ENCODE data around the gene DDIT4. TPM values are rescaled to one million over a fixed set of nuclear protein-coding genes. Genes with fewer than 3 reads are reported as not detected.
"Not testable (repeated sequence)": the region's sequence is repeated elsewhere in the genome, so short reads cannot be mapped to it uniquely, and the experiment has no call there.

Gene DDIT4
- total RNA-seq, 1 experiment from 2014 or later: 872 TPM

DNA sequence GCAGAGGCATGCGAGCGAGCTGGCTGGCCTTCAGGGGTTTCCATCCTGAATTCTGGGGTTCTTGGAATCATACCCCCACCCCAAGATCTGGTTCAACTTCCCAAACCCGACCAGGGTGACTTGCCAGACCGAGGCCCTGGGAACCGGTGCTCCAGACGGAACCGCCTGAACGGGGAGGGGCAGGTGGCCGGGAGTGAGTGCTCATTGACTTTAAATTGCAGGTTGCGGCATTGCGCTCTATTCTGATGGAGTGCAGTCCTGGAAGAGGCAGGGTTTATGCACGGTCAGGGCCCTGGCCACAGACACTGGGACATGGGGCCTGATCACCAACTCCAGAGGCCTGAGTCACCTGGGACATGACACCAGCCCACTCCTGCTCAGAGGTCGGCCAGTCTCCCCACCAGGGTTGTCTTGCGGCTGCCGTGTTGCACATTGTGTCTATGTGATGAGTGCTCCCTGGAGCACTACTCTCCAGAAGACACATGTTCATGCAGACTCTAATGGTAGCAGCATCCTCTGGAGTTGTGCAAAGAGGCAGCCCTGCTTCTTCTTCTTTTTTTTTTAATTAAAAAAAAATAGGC is 5.8 kb upstream of the DDIT4 start:
- no peaks in the 10 kb centered on the region for H3K27me3 Mint-ChIP-seq (ENCODE audit: insufficient read depth, unreplicated experiment)
- TF ChIP-seq CTCF (IDR thresholded peaks at IDR 0.05; ENCODE audit: unreplicated experiment): no peak
- no peak overlapping the region for H3K4me3 Mint-ChIP-seq (ENCODE audit: unreplicated experiment)
- H3K27ac Mint-ChIP-seq (ENCODE audit: low read depth, unreplicated experiment): no peak overlapping the region
- H3K36me3 Mint-ChIP-seq (ENCODE audit: insufficient read depth, unreplicated experiment): no peaks in the 10 kb centered on the region
- BruUV-seq (replicated peaks): no TSS peak
- peaks cover 29% of the 10 kb centered on the region for H3K4me1 Mint-ChIP-seq (ENCODE audit: insufficient read depth, unreplicated experiment)
- intact Hi-C loops (cut with micrococcal nuclease): no loop called here
- no peak for DNase-seq (ENCODE audit: unreplicated experiment)
- POLR2A ChIA-PET: interaction anchor here (0.7 to 8.8 kb wide), 4 partner anchors 12 to 1109 kb away, joined by 3 to 143 read pairs (median 4); no protein-coding TSS in a partner anchor
- H3K9me3 Mint-ChIP-seq (ENCODE audit: unreplicated experiment): no peaks in the 10 kb centered on the region
- CTCF ChIA-PET: interaction anchor here (0.6 kb wide), 1 partner anchor 11 kb away, joined by 4 read pairs; no protein-coding TSS in a partner anchor

DNA sequence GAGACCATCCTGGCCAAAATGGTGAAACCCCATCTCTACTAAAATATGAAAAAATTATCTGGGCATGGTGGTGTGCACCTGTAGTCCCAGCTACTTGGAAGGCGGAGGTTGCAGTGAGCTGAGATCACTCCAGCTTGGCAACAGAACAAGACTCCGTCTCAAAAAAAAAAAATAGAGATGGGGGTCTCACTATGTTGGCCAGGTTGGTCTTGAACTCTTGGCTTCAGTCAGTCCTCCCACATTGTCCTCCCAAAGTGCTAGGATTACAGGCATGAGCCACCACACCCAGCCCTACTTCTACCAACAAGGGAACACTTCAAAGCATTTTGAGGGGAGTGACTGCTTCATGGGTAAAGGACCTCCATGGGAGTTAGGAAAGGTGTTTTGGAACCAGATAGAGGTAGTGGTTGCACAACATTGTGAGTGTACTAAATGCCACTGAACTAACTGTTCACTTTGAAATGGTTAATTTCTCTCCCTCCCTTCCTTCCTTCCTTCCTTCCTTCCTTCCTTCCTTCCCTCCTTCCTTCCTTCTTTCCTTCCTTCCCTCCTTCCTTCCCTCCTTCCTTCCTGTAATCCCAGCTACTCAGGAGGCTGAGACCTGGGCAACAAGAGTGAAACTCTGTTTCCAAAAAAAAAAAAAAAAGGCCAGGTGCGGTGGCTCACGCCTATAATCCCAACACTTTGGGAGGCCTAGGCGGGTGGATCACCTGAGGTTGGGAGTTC is 5.1 kb upstream of the DDIT4 start:
- not testable (repeated sequence) for BruUV-seq (replicated peaks)

DNA sequence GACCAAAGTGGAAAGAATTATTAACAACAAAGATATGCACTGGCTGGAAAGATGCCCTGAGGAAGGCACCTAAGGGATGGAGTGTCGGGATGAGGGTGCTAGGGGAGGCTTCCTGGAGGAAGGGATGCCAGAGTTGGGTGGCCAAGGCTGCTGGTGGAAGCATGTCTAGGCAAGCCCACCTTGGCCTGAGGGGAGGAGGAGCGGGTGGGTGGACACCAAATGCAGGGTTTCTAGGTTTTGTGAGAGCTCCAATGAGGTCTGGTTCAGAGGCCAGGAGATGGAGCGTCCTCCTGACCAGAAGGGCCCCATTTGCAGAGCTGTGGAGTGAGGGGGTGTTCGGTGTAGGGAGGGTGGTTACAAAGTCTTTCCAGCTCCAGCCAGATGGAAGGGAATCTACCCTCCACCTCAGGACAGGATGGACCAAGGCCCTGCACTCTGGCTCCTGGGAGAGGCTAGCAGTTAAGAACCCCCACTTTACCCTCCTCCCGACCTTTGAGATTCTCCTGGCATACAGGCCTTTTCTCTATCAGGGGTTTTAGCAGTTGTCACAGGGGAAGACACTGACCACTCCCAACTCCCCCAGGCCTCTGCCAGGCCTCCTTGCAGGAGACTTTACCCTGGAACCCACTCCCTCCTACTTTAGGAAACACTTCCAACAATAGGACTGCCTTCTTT is 3.0 kb upstream of the DDIT4 start:
- TF ChIP-seq CTCF (IDR thresholded peaks at IDR 0.05; ENCODE audit: unreplicated experiment): no peak
- Mint-ChIP-seq H3K4me3 (ENCODE audit: unreplicated experiment) (no peak overlapping the region), H3K9me3 (ENCODE audit: unreplicated experiment) (no peaks in the 10 kb centered on the region), H3K36me3 (ENCODE audit: insufficient read depth, unreplicated experiment) (peaks cover 25% of the 10 kb centered on the region), H3K27ac (ENCODE audit: low read depth, unreplicated experiment) (peak overlapping the region; percentile 62), H3K4me1 (ENCODE audit: insufficient read depth, unreplicated experiment) (peaks cover 22% of the 10 kb centered on the region), H3K27me3 (ENCODE audit: insufficient read depth, unreplicated experiment) (no peaks in the 10 kb centered on the region)
- peak; percentile 47 for DNase-seq (ENCODE audit: unreplicated experiment)
- no TSS peak for BruUV-seq (replicated peaks)
- CTCF ChIA-PET: interaction anchor here (0.6 to 0.7 kb wide), 2 partner anchors 534 to 1640 kb away, joined by 3 to 4 read pairs; partner anchors contain the start of gene PLAU
- intact Hi-C loops (cut with micrococcal nuclease): no loop called here
- POLR2A ChIA-PET: interaction anchor here (1.0 to 12.8 kb wide), 5 partner anchors 18 to 64 kb away, joined by 3 to 902 read pairs (median 4); no protein-coding TSS in a partner anchor

More for the DNA sequence above, 5.1 kb upstream of the DDIT4 start:
- H3K27me3 Mint-ChIP-seq (ENCODE audit: insufficient read depth, unreplicated experiment); DNase-seq (ENCODE audit: unreplicated experiment); CTCF ChIA-PET; H3K27ac Mint-ChIP-seq (ENCODE audit: low read depth, unreplicated experiment); H3K9me3 Mint-ChIP-seq (ENCODE audit: unreplicated experiment); H3K4me3 Mint-ChIP-seq (ENCODE audit: unreplicated experiment); intact Hi-C loops (cut with micrococcal nuclease); H3K36me3 Mint-ChIP-seq (ENCODE audit: insufficient read depth, unreplicated experiment): not testable (repeated sequence)
- peaks cover 27% of the 10 kb centered on the region for H3K4me1 Mint-ChIP-seq (ENCODE audit: insufficient read depth, unreplicated experiment)
- POLR2A ChIA-PET: interaction anchor here (0.9 to 12.8 kb wide), 4 partner anchors 16 to 85 kb away, joined by 3 to 902 read pairs (median 5); partner anchors contain the start of gene ASCC1

DNA sequence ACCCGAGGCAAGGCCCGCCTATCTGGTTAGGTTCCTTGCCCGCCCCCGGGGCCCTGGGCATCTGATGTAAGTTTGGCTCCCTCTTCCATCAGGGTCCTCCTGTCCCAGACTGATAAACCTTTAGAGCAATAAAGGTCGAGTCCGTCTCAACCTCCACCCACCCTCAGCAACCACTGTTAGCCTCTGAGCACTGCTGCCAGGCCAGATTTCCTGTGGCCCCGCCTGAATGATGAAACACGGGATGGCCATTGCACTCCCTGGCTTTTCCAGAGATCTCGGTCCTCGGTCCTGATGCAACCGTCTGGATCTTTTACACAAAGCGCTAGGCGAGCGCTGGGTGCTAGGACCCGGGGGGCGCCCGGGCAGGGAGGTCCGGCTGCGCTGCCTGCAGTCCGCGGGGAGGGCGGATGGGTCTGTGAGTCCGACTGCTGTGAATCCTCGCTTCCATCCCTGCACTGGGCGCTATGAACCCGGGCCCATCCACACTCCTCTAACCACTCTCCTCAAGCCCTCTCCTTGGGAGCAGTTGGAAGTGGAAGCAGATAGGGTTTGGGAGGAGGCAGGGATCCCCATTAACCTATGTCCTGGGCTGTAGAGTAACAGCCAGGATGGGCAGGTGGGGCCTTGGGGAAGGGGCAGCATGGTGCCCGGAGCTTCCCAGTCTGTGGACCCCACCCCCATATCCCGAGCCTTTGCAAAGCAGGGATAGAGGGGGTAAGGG is 875 bp upstream of the DDIT4 start:
- BruUV-seq (replicated peaks): no TSS peak
- TF ChIP-seq CTCF (IDR thresholded peaks at IDR 0.05; ENCODE audit: unreplicated experiment): no peak

More for the DNA sequence above, 875 bp upstream of the DDIT4 start:
- Mint-ChIP-seq H3K27ac (ENCODE audit: low read depth, unreplicated experiment) (peak overlapping the region; percentile 92), H3K9me3 (ENCODE audit: unreplicated experiment) (no peaks in the 10 kb centered on the region), H3K36me3 (ENCODE audit: insufficient read depth, unreplicated experiment) (peaks cover 39% of the 10 kb centered on the region), H3K4me3 (ENCODE audit: unreplicated experiment) (peak overlapping the region; percentile 81), H3K27me3 (ENCODE audit: insufficient read depth, unreplicated experiment) (no peaks in the 10 kb centered on the region), H3K4me1 (ENCODE audit: insufficient read depth, unreplicated experiment) (peaks cover 30% of the 10 kb centered on the region)
- DNase-seq (ENCODE audit: unreplicated experiment): peak; percentile 99
- POLR2A ChIA-PET: interaction anchor here (0.6 to 12.8 kb wide), 42 partner anchors 14 to 1869 kb away, joined by 3 to 902 read pairs (median 4); partner anchors contain the start of genes ANAPC16, ASCC1 and EIF4EBP2
- intact Hi-C loops (cut with micrococcal nuclease): loop anchor here (1.0 to 2.0 kb wide), 5 partner anchors 29 to 224 kb away; partner anchors contain the start of genes ANAPC16 and ASCC1
- CTCF ChIA-PET: interaction anchor here (1.0 to 5.3 kb wide), 7 partner anchors 13 to 64 kb away, joined by 4 to 68 read pairs (median 23); no protein-coding TSS in a partner anchor

Data from MCF 10A (cell line).